Glutamatergic neuron (in vitro differentiated cells): ENCODE measurements around the gene DBR1. TPM values are rescaled to one million over a fixed set of nuclear protein-coding genes. Genes with fewer than 3 reads are reported as not detected.

Source experiments
- DNase-seq: peaks from one replicate; pipeline ENCODE4 v3.0.0; 2022
- H3K27ac Mint-ChIP-seq: one replicate; pipeline ENCODE4 v1.8.0; 2020; ENCODE audit warnings: mild to moderate bottlenecking, mixed read lengths, inconsistent platforms; ENCODE audit not compliant: unreplicated experiment
- H3K27me3 Mint-ChIP-seq: one replicate; pipeline ENCODE4 v1.8.0; 2020; ENCODE audit warnings: mild to moderate bottlenecking, moderate library complexity, mixed read lengths, inconsistent platforms; ENCODE audit not compliant: unreplicated experiment
- H3K36me3 Mint-ChIP-seq: one replicate; pipeline ENCODE4 v1.8.0; 2020; ENCODE audit warnings: mild to moderate bottlenecking, mixed read lengths, inconsistent platforms; ENCODE audit not compliant: unreplicated experiment
- H3K4me1 Mint-ChIP-seq: one replicate; pipeline ENCODE4 v1.8.0; 2020; ENCODE audit warnings: mild to moderate bottlenecking, low read depth, mixed read lengths, inconsistent platforms; ENCODE audit not compliant: unreplicated experiment
- H3K4me3 Mint-ChIP-seq: one replicate; pipeline ENCODE4 v1.8.0; 2020; ENCODE audit warnings: mild to moderate bottlenecking, mixed read lengths, inconsistent platforms; ENCODE audit not compliant: unreplicated experiment
- H3K9me3 Mint-ChIP-seq: one replicate; pipeline ENCODE4 v1.8.0; 2020; ENCODE audit warnings: mild to moderate bottlenecking, moderate library complexity, mixed read lengths, inconsistent platforms; ENCODE audit not compliant: unreplicated experiment
- CTCF ChIP-seq: fragments of 200-600 bp; sonication (generic); IDR thresholded peaks from one replicate; pipeline ENCODE4 v1.5.0; 2021; ENCODE audit not compliant: partially characterized antibody, unreplicated experiment
- total RNA-seq: library from RNA; stranded (reverse); fragmentation: NEBNext Ultra II Directional; extraction: Animal tissue kit (Norgen Biotek cat#: 25700); gene quantifications from one replicate; pipeline ENCODE4 v1.2.1, GENCODE V29; 2021; ENCODE audit not compliant: unreplicated experiment

Gene DBR1
- total RNA-seq, 1 donor from 2014 or later = 16.0 TPM

GRCh38 chr3:138140940-138141339 lies 33.8 kb downstream of the DBR1 start:
- no peak overlapping the region for H3K27ac Mint-ChIP-seq
- no peaks in the 10 kb centered on the region for H3K36me3 Mint-ChIP-seq
- no peak for TF ChIP-seq CTCF
- no peak for DNase-seq
- H3K27me3 Mint-ChIP-seq = no peaks in the 10 kb centered on the region
- H3K4me3 Mint-ChIP-seq = no peak overlapping the region
- no peaks in the 10 kb centered on the region for H3K9me3 Mint-ChIP-seq
- no peaks in the 10 kb centered on the region for H3K4me1 Mint-ChIP-seq

- no peak for DNase-seq
- H3K36me3 Mint-ChIP-seq = no peaks in the 10 kb centered on the region
- no peaks in the 10 kb centered on the region for H3K9me3 Mint-ChIP-seq
- no peak for TF ChIP-seq CTCF
- no peak overlapping the region for H3K4me3 Mint-ChIP-seq
- no peaks in the 10 kb centered on the region for H3K4me1 Mint-ChIP-seq
- H3K27me3 Mint-ChIP-seq = no peaks in the 10 kb centered on the region
- H3K27ac Mint-ChIP-seq = no peak overlapping the region
Observed at GRCh38 chr3:138139691-138140090, 35.0 kb downstream of the DBR1 start.

GRCh38 chr3:138137861-138138260 lies 36.9 kb downstream of the DBR1 start:
- Mint-ChIP-seq H3K36me3 (no peaks in the 10 kb centered on the region), H3K4me1 (no peaks in the 10 kb centered on the region), H3K4me3 (no peak overlapping the region), H3K9me3 (no peaks in the 10 kb centered on the region), H3K27ac (no peak overlapping the region), H3K27me3 (no peaks in the 10 kb centered on the region)
- no peak for TF ChIP-seq CTCF
- DNase-seq = no peak

- H3K27me3 Mint-ChIP-seq = no peaks in the 10 kb centered on the region
- no peaks in the 10 kb centered on the region for H3K4me1 Mint-ChIP-seq
- TF ChIP-seq CTCF = no peak
- DNase-seq = no peak
- no peak overlapping the region for H3K27ac Mint-ChIP-seq
- H3K9me3 Mint-ChIP-seq = no peaks in the 10 kb centered on the region
- H3K4me3 Mint-ChIP-seq = no peak overlapping the region
- no peaks in the 10 kb centered on the region for H3K36me3 Mint-ChIP-seq
Observed at GRCh38 chr3:138136201-138136600, 38.5 kb downstream of the DBR1 start.

- no peaks in the 10 kb centered on the region for H3K9me3 Mint-ChIP-seq
- no peaks in the 10 kb centered on the region for H3K4me1 Mint-ChIP-seq
- no peak overlapping the region for H3K27ac Mint-ChIP-seq
- H3K4me3 Mint-ChIP-seq = no peak overlapping the region
- H3K27me3 Mint-ChIP-seq = no peaks in the 10 kb centered on the region
- TF ChIP-seq CTCF = no peak
- H3K36me3 Mint-ChIP-seq = no peaks in the 10 kb centered on the region
- no peak for DNase-seq
Observed at GRCh38 chr3:138135833-138136194, 38.9 kb downstream of the DBR1 start.
